GM12873 (cell line): ENCODE measurements around the gene KIF5B.

Experiments used
- CTCF ChIP-seq: IDR thresholded peaks from 2 replicates; pipeline ENCODE4 v1.5.1; 2012; ENCODE audit warnings: low read depth, mild to moderate bottlenecking, moderate library complexity, low read length, control low read depth; ENCODE audit not compliant: insufficient read depth; ENCODE audit errors: missing control alignments

The KIF5B gene

GRCh38 chr10:32054094-32054493 lies 2.1 kb downstream of the KIF5B start:
- TF ChIP-seq CTCF: no peak

GRCh38 chr10:32051926-32052325 lies 4.3 kb downstream of the KIF5B start:
- TF ChIP-seq CTCF: no peak

- no peak for TF ChIP-seq CTCF
Observed at GRCh38 chr10:32050177-32050576, 6.0 kb downstream of the KIF5B start.

- TF ChIP-seq CTCF: no peak
Observed at GRCh38 chr10:32049113-32049512, 7.1 kb downstream of the KIF5B start.

GRCh38 chr10:32048282-32048681 lies 7.9 kb downstream of the KIF5B start:
- TF ChIP-seq CTCF: no peak

GRCh38 chr10:32047881-32048280 lies 8.3 kb downstream of the KIF5B start:
- no peak for TF ChIP-seq CTCF

GRCh38 chr10:32046151-32046550 lies 10.1 kb downstream of the KIF5B start:
- no peak for TF ChIP-seq CTCF

- no peak for TF ChIP-seq CTCF
Observed at GRCh38 chr10:32041290-32042028, 14.8 kb downstream of the KIF5B start.
